NCI-H82 treated with DMSO at 0.1 percent for 48 hours (cell line): ENCODE data around the gene EFNA3.
"Not testable (repeated sequence)": the region's sequence is repeated elsewhere in the genome, so short reads cannot be mapped to it uniquely, and the experiment has no call there.

Source experiments
- DNase-seq: peaks from one replicate; lab custom pipeline; 2025; ENCODE audit not compliant: unreplicated experiment; lab: John Stamatoyannopoulos, UW

Gene EFNA3

DNA sequence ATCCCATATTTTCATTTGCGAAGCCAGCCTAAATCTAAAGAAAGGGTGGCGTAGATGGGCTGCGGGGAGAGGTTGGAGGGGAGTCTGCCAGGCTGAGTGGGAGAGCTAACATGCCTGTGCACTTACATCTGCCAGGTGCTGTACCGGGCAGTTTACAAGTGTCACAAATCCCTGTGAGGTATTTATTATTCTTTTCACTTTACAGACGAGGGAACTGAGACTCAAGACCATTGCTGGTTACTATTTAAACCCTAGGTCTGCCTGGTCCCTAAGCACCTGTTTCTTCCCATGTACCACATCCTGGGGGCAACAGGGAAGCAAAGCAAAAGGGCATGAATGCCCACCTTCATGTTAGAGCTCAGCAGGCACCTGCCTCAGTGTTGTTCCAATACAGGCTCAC lies 29.7 kb downstream of the EFNA3 start:
- DNase-seq = no peak

DNA sequence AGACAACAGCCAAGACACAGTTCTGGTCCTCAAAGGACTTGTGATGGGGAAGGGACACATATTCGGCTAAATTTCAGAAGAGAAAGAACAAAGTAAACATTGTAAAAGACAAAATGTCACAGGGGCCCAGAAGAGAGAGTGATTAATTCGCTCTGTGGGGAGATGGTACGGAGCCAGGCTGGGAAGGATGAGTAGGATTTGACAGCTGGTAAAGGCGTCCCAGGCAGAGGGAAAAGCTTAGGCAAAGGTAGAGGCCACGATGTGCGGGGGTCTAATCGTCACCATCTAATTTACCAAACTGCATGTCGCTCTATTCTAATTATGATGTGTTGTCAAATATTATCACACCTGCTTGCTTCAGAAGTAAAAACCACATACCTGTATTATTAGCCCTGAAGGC lies 31.7 kb downstream of the EFNA3 start:
- DNase-seq = no peak

DNA sequence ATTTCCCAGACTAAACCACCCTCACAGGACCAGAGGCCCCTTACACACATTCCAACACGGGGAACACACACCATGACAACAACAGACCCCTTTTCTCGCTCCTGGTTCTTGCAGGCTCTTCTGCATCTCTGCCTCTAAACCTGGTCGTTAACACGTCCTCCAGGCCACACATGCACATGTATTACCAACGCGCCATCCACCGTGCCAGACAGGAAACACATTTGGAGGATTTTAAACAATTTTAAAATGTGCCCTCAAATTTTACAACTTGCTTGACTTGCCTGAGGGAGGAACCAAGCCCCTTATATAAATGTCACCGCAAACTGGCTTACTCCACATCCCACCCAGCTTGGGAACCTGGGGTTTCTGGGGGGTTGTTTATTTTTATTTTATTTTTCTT lies 32.2 kb downstream of the EFNA3 start:
- no peak for DNase-seq

DNA sequence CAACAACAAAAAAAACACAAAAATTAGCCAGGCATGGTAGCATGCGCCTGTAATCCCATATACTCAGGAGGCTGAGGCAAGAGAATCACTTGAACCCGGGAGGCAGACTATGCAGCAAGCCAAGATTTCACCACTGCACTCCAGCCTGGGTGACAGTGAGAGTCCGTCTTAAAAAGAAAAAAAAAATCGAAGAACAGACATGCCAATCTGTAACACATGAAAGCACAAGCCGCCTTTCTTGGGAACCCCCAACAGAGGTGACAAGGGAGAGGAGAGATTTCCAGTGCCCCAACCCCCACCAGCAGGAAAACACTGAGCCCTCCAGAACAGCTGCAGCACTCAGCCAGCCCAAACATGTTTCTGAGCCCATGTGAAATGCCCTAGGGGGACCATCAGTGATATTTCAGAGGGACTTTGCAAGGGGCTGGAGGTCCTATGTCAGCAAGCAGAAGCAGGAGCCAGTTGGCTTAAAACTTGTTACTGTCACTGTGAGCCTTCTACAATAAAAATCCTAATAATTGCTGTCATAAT lies 34.9 kb downstream of the EFNA3 start:
- no peak for DNase-seq

DNA sequence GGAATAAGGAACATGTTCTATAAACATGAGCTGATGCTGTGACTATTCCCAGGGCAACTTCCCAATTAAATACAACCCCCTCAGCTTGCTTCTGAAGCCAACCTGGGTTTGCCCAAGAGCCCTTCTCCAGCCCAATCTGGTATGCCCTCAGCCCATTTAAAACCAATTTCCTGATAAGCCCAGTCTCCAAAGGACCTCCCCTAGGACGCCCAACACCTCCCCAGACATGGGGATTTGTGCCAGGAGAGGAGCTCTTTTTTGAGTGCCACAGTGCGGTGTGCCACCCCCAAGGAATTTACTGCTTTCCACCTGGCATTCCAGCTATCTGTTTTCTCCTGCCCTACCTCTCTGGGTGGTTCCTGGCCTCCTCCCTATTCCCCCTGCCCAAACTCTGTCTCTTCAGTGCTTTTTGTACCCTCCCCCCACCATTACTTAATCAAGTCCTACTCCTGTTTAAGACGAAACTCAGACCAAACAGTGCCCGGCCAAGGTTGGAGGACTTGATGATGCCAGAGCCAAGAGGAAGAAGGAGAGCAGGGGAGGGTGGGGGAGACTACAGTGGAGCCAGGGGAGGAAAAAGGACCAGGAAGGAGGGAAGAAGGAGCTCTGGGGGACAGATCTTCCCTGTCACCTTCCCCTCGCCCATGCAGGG lies 37.6 kb downstream of the EFNA3 start:
- DNase-seq = no peak

DNA sequence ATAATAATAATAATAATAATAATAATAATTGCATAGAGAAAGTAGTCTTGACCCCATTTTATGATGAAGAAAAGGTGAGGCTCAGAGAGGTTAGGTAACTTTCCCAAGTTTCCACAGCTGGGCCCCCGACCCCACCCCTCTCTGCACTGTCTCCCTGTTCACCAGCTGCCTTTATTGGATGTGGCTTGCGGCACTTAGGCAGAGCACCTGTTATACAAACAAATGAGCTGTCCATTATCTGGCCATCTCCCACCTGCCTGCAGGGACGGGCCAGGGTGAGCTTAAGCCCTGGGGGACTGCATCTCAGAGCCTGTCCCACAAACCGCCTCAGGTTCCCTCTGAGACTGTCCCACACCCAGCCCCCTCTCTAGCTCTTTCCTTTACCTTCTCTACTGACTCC lies 39.0 kb downstream of the EFNA3 start:
- DNase-seq = no peak

DNA sequence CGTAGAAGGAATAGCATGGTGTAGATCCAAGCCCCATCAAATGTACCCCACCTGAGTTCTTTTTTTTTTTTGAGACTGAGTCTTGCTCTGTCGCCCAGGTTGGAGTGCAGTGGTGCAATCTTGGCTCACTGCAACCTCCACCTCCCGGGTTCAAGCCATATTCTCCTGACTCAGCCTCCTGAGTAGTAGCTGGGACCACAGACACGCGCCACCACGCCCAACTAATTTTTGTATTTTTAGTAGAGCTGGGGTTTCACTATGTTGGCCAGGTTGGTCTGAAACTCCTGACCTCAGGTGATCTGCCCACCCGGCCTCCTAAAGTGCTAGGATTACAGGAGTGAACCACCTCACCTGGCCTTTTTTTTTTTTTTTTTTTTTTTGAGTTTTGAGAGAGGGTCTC lies 39.5 kb downstream of the EFNA3 start:
- DNase-seq = not testable (repeated sequence)

DNA sequence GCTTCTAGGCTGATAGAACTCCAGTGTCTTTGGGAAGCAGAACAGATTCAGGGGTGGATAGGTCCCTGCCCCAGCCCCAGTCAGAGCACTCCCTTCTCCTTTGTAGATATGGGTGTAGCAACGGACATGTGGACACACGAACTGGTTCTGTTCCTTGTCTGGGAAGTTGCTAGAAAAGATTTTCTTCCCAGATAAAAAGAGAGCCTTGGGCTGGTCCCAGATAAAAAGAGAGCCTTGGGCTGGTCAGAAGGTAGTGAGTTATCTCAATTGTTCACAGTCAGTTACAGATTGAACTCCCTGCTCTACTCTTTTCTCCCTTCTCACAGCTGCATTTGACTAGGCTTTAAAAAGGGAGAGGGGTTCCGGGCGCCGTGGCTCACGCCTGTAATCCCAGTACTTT lies 41.6 kb downstream of the EFNA3 start:
- no peak for DNase-seq

DNA sequence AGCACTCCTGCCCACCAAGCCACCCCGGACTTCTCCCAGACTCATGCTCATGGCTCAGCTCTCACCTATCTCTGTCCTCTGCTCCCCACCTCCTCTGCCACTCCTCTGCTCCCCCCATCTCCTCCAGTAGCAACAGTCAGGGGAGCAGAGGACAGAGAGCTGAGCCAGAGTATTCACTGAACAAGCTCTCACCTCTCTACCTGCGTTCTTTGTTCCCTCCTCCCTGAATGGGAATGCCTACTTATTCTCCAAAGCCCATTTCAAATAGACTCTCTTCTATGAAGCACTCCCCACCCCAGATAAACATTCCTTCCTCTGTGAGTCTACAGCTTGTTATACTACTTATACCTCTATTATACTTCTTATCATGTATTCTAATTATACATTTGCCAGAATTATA lies 42.6 kb downstream of the EFNA3 start:
- no peak for DNase-seq

DNA sequence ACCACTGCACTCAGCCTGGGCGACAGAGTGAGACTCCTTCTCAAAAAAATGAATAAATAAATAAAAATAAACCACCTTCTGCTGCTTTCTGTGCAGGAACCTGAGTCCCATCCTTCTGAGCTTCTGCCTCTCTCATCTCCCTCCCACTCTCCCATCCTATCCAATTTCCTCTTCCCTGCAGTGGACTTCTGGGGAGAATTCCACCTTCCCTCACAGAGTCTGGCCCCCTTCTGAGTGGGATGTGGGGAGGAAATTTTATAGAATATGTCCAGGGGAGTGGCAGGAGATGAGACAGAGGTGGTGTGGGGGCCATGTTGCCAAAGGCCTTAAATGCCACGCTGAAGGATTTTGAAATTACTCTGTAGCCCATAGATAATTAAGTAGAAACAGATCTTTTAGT lies 43.7 kb downstream of the EFNA3 start:
- no peak for DNase-seq

DNA sequence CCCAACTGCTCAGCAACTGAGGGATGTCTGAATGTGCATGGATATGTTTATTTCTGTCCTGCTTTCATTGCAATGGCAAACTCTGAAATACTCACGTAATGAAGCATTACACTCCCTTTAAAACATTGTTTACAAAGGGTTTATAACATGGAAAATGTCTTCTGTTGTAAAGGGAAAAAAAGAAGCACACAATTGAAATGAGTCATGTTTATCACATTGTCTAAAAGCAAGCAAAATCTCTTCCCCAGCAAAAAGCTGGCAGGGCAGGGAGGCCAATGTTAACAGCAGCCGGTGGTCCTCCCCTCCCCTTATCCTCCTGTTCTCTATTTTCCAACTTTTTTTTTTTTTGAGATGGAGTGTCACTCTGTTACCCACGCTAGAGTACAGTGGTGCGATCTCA lies 45.2 kb downstream of the EFNA3 start:
- DNase-seq = no peak

DNA sequence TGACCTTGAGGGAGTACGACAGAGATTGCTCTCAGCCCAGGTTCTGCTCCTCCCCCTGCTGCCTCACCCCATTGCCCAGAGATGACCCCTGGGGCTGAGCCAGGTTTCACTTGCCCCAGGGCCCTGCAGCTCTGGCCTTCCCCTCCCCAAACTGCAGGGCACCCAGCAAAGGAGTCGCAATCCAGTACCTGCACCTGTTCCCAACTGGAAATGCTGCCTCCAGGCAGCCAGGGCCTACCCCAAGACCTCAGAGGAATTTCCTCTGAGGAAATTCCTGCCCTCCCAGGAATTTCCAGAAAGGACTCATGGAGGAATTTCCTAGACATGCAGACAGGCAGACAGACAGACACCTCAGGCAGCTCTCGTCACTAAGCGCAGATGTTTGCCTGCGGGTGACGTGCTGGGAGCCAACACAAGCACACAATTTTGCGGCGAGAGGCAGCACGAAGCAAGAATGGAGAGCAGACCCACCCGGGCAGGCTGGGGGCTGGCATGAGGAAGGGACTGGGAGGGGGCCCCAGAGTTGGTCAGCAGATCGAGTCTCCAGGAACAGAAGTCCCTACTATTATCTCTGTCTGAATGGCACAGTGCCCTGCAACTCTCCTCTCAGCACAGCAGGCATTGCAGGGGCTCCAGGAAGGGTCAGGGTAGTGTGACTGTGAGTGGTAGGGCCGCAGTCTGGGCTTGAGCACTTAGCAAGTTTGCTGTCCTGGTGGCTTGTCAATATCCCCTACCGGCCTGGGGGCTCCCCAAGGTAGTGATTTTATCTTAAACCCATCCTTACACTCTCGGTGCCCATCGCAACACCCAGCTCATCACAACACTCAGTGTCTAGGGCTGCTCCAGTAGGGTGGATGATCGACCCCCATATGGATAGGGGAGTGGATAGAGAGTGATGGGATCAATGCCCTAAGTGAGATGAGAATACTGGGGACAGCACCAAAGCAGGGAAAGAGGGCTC lies 46.1 kb downstream of the EFNA3 start:
- no peak for DNase-seq

DNA sequence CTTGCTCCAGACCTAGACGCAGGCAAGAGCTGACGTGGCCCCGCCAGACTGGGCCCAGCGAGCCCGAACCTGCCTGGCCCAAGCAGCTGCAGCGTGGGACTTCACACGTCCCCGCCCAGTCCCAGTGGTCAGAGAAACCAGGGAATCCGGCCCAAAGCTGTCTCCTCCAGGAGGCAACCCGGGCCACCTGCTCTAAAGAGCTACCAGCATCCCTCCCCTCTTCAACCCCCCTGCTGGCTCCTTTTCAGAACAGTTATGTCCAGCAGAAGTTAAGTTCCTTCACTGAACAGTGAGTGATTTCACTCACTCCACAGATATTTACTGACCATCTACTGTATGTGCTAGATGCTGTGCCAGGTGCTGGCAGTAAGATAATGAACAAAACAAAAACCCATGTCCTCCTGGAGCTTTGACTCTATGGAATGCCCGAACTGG lies 46.9 kb downstream of the EFNA3 start:
- no peak for DNase-seq

DNA sequence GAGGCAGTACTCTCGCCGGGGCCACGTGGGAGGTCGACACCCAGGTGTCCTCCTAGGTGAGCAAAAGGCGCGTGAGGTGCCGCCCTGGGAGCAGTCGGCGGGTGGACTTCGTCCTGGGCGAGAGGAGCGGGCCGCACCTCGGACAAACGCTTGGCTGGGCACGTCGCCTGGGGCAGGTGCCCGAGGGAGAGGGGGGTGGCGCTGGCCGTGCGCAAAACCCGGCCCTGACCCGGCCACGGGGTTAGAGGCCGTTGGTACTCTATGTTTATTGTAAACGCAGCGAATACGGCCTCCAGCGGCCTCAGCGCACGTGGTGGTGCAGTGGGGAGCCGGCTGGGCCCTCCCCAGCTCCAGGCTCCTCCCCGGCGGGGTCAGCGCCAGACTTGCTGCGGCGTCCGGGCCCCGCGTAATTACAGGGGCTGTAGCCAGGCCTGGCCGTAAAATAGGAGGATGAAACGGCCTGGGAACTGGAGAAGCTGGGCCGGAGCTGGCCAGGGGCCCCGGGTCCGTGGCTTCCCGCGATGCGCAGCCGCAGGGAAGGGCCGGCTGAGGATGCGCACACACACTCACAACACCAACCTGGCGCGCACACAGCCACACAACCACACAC lies 47.4 kb downstream of the EFNA3 start:
- DNase-seq = no peak

DNA sequence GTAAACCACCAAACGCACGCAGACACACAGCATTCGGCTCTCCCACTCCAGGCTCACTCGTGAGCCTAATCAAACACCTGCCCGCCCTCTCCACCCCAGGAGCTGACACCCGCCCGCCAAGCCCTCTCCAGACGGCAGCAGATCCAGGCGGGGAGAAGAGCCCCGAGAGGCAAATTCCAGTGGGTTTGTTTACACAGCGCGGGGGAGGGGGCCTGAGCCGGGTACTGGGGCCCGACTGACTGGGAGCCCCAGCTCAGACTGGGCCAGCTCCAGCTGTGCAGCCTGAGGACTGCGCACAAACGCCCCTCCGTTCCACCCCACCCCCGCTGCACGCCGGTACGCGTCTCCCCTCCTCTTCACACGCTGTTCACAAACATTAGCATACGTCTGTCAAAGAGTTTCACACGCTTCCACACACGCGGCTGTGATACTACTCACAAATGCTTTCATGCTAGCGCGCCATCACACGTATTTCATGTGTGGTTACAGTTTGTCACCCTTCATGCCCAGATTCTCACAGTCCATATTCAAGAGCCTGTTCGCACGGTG lies 48.0 kb downstream of the EFNA3 start:
- peak; percentile 34 for DNase-seq

DNA sequence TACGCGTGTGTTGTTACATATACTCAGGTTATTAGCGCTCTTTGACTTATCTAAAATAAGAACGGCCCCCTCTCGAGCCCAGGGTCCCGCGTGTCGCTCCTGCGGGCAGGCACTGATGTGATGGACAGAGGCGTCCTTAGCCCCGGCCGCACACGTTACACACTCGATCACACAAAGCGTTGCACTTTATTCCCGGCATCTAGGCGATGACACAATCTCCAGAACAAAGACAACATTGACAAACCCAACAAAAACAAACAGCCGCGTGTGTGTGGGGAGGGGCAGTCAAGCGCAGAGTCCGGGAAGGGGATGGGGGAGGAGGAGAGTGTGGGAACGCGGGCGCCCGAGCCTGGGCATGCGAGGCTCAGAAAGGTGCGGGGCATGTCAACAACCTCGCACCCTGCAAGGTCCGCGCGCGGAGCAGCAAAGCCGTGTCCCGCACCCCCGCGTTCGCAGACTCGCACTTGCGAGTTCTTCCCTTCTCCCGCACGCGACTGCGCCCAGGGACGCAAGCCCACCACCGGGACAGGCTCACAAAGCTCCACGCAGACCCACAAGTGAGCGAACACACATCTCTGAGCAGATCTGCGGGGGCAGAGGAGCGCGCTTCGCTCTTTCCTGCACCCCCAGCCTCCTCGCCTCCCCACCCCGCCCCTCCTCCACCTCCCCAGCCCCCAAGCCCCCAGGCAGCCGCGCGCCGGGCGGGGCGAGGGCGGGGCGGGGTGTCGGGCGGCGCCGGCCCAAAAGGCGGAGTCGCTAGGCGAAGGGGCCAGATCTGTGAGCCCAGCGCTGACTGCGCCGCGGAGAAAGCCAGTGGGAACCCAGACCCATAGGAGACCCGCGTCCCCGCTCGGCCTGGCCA lies 48.7 kb downstream of the EFNA3 start, which contains the start of gene EFNA1:
Gene EFNA1 (plus strand): TSS at position 772 of the 862 bp plus-strand sequence. CDS start 102 bp downstream, outside the sequence.
- DNase-seq = peak; percentile 52

DNA sequence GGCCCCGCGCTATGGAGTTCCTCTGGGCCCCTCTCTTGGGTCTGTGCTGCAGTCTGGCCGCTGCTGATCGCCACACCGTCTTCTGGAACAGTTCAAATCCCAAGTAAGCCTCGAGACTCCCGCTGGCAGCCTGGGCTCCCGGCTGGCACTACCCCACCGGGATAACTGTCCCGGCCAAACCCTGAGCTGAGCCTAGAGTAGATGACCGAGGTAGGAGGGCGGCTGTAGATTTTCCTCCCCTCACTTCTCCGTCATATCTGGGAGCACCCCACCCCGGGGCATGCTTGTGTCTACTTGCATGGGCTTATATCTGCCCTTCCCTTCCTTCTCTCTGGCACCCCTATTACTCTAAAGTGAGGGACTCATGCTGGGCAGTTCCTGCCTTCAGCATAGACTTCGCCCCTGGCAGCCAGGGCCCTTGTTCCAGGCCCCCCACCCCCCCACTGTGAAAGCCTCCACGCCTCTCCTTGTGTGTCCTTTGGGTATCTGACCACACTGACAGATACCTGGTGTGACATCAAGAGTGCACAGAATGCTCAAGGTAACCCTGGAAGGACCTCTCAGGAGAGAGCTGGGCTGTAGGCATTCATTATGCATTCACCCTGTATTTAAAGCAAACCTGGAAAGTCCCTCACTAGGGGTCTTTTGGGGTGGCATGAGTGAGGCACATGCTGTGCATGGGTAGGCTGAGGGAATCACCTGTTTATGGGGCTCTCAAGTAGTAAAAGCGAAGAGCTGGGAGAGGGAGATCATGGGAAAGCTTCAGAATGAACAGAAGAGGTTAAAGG lies 49.5 kb downstream of the EFNA3 start:
- no peak for DNase-seq

DNA sequence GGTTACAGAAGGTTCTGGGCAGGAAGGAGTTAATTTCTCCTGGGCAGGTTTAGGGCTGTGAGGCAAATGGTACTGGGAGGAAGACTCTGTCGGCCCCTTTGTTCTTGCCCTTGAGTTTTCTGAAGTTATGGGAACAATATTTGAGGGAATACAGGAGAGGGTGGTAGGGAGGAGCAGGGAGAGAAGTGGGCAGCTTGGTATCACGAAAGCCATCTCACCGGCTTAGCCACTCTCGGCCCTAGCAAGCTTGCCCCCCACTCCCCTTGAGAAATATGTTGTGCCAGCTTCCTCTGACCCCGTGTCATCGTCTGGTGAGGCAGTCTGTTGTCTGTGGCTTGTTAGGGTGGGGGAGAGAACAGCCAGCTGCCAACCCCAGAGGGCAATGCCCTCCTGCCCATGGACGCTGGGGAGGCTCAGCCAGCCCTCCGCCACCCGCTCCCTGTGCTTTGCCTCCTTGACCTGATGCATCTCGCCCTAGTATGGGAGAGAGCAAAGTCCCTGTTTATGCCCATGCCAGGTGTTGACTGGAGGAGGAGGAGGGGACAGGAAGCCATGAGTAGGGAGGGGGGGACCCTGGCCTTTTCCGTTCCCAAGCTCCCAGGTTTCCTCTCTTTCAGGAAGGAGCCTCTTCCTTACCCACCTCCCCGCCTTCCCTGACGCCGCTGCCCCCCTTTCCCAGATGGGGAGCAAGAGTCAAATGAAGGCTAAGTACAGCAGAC lies 50.3 kb downstream of the EFNA3 start:
- DNase-seq = no peak
